HG02763 (cell line): Measurements from ENCODE around the gene GANAB.
A peak's percentile ranks its signal among the peaks of the same experiment; 100 is the strongest.
"Not testable (repeated sequence)": the region's sequence is repeated elsewhere in the genome, so short reads cannot be mapped to it uniquely, and the experiment has no call there.

ENCODE experiments used
- ATAC-seq: cut with Tn5 transposase; IDR thresholded peaks from one replicate; pipeline ENCODE4 v1.9.1; 2021; ENCODE audit warnings: mild to moderate bottlenecking, moderate library complexity; ENCODE audit not compliant: unreplicated experiment

Gene GANAB

GRCh38 chr11:62602141-62603071 is 44.0 kb downstream of the GANAB start:
- no peak for ATAC-seq

DNA sequence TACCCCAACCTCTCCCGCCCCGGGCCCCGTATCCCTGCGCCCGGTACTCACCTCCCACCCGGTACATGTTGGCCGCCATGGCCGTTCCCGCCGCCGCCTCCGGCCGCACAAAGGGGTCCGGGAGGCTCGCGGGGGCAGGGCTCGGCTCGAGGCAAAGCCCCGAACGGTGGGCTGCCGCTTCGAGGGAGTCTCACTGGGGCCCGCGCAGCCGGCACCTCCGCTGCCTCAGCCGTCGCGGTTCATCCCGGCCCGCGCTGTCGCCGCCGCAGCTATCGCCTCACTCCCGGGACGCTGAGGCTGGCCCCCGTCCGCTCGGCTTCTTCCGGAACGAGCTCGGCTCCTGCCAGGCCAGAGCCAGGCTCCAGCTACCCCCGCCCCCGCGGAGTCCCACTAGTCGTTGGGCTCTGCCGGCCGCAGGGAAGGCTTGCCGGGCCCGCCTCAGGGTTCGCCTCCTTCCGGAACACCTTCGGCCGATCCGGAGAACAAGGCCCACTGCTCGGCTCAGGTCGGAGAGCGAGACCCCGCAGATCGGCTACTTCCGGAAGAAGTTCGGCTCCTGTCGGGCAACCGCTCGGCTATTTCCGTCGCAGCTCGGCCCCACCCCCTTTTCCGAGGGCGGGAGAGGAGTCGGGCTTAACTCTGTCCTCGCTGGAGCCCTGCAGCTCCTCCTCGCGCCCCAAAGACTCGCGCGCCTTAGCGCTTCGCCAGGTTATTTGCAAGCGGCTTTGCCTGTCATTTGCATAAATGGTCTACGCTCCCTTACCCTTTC is 44.9 kb downstream of the GANAB start, which contains the start of gene MTA2:
Gene MTA2, minus strand, starts transcription at position 494 of the 769 bp plus-strand sequence. Its CDS starts 415 bp downstream, at position 79.
- peak; percentile 75 for ATAC-seq

GRCh38 chr11:62601122-62601371 is 45.4 kb downstream of the GANAB start:
- ATAC-seq = peak; percentile 11

DNA sequence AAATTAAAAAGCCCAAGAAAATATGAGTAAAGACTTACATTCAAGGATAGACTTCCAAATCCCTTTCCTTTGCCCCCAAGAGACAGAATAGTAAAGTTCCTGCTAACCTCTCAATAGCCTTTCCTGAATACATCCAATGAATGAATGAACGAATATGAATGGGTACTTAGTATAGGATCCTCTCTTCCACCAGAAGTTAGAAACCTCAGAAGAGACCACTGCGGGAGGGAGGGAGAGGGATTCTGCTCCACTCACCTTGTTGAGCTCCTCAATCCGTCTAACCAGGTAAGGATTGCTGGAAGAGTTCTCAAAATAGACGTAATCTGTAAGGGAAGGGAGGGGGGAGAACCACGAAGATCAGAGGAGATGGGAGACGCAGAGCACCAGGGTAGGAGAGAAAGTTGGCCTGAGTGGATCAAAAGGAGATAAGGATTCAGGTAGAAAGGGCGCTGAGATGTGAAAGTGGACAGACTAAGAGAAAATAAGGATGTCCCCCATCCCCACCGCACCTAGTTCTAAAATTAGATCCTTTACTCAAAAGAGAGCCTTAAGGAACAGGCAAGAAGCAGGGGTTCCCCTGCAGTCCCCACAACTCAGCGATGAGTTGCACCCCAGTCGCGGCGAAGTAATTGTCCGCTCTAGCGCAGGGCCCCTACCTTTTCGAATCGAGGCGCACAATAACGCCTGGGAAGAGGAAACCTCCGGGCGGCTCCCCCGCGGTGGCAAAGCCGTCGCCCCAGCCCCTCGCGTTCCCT is 45.9 kb downstream of the GANAB start:
- no peak for ATAC-seq

DNA sequence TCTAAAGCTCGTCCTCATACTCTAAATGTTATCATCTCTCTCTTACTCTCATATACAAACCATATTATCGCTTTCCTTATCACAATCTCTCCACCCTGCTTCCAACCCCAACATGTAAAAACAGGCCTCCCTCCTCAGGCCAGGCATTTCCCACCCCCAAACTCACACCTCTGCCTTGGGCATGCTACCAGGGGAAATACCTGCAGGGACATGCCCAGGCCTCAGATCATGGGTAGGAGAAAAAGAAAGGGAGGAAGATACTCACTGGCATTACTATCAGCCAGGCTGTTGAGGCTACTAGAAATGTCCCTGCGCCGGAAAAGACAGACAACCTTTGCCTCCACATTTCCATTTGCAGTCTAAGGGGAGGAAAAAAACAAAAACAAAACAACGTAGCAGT is 46.5 kb downstream of the GANAB start:
- ATAC-seq = no peak

- peak; percentile 40 for ATAC-seq
Measured at GRCh38 chr11:62599069-62599696, 47.2 kb downstream of the GANAB start.

DNA sequence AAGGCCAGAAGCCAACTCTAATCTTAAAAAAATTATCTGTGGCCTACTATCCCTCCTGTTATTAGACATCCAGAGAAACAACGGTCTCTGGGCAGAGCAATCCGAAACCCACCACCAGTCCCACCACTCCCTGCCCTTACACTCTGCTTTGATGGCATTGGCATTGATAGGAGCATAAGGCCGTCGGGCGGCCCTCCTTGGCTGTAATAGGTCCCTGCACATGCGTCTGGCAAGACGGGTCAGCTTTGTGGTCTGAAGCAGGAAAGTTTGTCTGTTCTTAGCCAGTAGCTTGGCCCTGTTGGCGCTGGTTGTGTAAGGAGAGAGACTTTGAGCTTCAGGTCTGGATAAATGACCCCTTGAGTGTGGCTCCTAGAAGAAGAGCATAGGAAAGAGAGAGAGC is 51.3 kb downstream of the GANAB start:
- no peak for ATAC-seq

GRCh38 chr11:62593434-62594044 is 52.9 kb downstream of the GANAB start:
- no peak for ATAC-seq

GRCh38 chr11:62592989-62593421 is 53.4 kb downstream of the GANAB start:
- ATAC-seq = no peak

DNA sequence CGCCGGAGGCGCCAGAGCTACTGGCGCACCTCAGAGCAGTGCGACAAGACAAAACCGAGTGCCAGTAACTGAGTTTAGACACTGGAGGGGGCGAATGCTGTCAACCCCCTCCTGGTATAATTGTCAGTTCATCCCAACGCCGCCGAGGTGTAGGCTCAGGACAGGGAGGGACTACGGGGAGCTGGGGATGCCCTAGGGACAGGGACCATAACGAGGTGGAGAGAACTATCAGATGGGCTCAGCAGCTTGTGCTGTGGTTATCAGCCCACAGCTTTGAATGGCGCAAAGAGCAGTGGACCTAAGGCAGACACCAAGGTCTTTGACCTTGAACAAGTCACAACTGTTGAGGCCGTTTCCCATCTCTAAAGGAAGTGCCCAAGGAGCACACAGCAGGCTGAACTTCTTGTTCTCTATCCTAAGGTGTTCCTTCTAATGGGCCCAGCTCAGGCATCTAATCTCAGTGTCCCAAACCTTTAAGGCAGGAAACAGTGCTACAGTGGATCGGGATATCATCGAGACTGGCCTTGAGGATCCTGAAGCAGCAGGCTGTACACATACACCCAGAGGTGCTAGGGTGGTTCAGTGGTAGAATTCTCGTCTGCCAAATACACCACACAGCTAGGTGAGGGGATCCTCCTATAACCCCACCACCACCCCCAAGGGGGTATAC is 54.1 kb downstream of the GANAB start:
- no peak for ATAC-seq

- ATAC-seq = peak; percentile 87
Measured at GRCh38 chr11:62591448-62592145, 54.8 kb downstream of the GANAB start, which contains the start of gene TUT1. Gene TUT1, minus strand, starts transcription at chr11:62591523. Its CDS starts 38 bp downstream, at chr11:62591485.

- ATAC-seq = no peak
Measured at GRCh38 chr11:62588966-62589637, 57.3 kb downstream of the GANAB start.

DNA sequence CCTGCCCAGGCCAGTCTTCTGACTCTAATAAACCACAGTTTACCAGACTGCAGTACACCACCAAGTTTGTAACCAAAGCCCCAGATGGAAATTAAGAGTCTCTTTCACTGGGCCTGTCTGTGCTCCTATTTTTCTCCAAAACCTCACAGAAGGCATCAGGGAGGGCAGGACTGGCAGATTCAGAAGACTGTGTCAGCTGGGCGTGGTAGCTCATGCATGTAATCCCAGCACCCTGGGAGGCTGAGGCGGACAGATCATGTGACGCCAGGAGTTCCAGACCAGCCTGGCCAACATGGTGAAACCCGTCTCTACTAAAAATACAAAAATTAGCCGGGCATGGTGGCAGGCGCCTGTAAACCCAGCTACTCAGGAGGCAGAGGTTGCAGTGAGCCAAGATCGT is 61.1 kb downstream of the GANAB start:
- not testable (repeated sequence) for ATAC-seq

DNA sequence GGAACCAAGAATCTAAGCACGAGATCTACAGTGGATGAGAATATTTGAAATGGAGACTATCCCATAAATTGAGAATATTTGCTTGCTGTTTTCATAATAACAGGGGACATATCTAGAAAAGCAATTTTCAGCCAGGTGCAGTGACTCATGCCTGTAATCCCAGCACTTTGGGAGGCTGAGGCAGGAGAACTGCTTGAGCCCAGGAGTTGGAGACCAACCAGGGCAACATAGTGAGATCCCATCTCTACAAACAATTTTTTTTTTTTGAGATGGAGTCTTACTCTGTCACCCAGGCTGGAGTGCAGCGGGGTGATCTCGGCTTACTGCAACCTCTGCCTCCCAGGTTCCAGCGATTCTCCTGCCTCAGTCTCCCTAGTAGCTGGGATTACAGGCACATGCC is 64.7 kb downstream of the GANAB start:
- ATAC-seq = not testable (repeated sequence)

GRCh38 chr11:62580959-62581715 is 65.3 kb downstream of the GANAB start:
- ATAC-seq = no peak

- ATAC-seq = no peak
Measured at GRCh38 chr11:62579252-62579651, 67.2 kb downstream of the GANAB start.

DNA sequence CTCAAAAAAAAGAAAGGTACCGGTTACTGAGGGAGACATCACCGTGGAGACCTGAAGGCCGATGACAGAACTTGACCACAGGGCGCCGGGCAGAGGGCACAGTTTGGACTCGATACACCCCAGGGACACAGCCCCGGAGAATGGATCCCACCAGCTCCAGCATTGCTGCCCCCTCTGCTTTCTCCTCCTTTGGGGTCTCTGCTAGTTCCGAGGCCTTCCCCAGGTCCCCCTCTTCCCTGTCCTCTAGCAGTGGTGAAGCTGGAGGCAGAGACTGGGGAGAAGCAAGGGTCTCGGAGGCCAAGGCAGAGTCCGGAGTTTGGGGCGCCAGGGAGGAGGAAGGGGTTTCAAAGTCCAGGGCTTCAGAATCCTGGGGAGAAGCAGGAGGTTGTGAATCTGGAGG is 67.9 kb downstream of the GANAB start:
- no peak for ATAC-seq
